GM23338 (cell line): ENCODE measurements around the gene CABP2.

Experiments used
- EZH2 ChIP-seq: fragments of 200-600 bp; sonication (generic); IDR thresholded peaks from one replicate; pipeline ENCODE4 v1.8.0; 2017; ENCODE audit warnings: antibody characterized with exemption, mild to moderate bottlenecking, low read depth; ENCODE audit not compliant: unreplicated experiment
- JUNB ChIP-seq: IDR thresholded peaks from one replicate; pipeline ENCODE4 v1.6.1; 2016; ENCODE audit warnings: antibody characterized with exemption; ENCODE audit not compliant: unreplicated experiment
- POLR2AphosphoS5 ChIP-seq: IDR thresholded peaks from 2 replicates; pipeline ENCODE4 v1.6.1; 2016; ENCODE audit warnings: antibody characterized with exemption, low read depth
- TF ChIP-seq, protein P1 (sequence below), 2 experiments: fragments of 200-600 bp in 1 of 2; sonication (generic) in 1 of 2; conservative IDR thresholded peaks; 2 replicates each; pipeline versions ENCODE4 v1.5.1 to v1.6.1; 2016 to 2017; ENCODE audit warnings: antibody characterized with exemption in 2 of 2, low read depth in 2 of 2, mild to moderate bottlenecking in 2 of 2, moderate library complexity in 1 of 2

DNA sequence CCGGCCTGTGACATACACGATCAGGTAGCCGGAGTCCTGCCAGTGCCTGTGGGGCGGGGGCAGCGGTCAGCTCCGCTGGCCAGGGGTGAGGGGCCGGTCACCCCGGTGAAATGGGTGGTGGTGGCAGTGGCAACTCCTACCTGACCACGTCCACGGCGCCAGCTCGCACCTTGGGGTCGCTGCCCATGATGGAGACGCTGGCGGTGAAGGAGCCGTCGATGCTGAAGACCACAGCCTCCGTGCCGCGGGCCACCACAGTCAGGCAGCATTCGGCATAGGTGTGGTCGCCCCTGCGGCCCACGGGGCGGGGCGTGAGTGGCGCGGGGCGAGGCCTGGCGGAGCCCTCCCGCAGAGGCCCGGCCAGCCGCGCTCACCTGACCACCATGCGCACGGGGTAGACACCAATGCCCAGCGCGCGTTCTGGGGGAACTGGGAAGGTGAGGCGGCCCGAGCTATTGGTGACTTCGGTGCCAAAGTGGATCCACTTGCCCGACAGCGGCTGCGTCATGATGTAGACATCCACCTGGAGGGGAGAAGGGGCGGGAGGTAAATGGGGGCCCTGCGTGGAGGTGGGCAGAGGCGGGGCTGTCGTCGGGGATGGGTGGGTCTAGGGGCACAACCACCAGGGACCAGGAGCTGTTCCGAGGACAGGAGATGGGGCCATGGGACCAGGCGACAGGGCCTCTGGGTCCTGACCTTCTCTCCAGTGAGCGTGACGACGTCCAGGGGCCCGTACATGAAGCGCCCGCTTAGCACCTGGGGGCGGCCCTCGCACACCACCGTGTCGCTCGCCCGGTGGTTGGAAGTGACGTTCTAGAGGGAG is 29.5 kb downstream of the CABP2 start:
- TF ChIP-seq, protein P1, sequence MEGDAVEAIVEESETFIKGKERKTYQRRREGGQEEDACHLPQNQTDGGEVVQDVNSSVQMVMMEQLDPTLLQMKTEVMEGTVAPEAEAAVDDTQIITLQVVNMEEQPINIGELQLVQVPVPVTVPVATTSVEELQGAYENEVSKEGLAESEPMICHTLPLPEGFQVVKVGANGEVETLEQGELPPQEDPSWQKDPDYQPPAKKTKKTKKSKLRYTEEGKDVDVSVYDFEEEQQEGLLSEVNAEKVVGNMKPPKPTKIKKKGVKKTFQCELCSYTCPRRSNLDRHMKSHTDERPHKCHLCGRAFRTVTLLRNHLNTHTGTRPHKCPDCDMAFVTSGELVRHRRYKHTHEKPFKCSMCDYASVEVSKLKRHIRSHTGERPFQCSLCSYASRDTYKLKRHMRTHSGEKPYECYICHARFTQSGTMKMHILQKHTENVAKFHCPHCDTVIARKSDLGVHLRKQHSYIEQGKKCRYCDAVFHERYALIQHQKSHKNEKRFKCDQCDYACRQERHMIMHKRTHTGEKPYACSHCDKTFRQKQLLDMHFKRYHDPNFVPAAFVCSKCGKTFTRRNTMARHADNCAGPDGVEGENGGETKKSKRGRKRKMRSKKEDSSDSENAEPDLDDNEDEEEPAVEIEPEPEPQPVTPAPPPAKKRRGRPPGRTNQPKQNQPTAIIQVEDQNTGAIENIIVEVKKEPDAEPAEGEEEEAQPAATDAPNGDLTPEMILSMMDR (conservative IDR thresholded peaks at IDR 0.05; ENCODE audit: low read depth in 2 of 2): no peak
- TF ChIP-seq JUNB: no peak
- no peak for TF ChIP-seq EZH2
- TF ChIP-seq POLR2AphosphoS5: no peak
